OCI-LY7 (cell line): ENCODE measurements around the gene MEGF8. TPM values are rescaled to one million over a fixed set of nuclear protein-coding genes. Genes with fewer than 3 reads are reported as not detected.

Experiments used
- BruUV-seq: library from RNA; stranded (reverse); fragments of 400-500 nt; replicated peaks from 2 replicates; lab custom pipeline; 2021; lab: Mats Ljungman, UMichigan
- CTCF ChIA-PET: fragments of 300-600 bp; sonication (Branson Sonifier 250); formaldehyde crosslinking; loops from one replicate; lab custom pipeline; 2022; ENCODE audit warnings: antibody characterized with exemption; ENCODE audit not compliant: unreplicated experiment; lab: Charles Lee
- POLR2A ChIA-PET: fragments of 300-600 bp; sonication (Branson Sonifier 250); formaldehyde crosslinking; loops from one replicate; lab custom pipeline; 2022; ENCODE audit warnings: antibody characterized with exemption; lab: Charles Lee
- DNase-seq: peaks from one replicate; pipeline ENCODE4 v3.0.0-alpha.2; 2015; ENCODE audit warnings: low spot score
- H2AFZ ChIP-seq: fragments of 200-600 bp; sonication (generic), shearing (Covaris generic); 2 replicates; pipeline ENCODE4 v1.6.1; 2014; ENCODE audit warnings: mild to moderate bottlenecking, antibody characterized with exemption, low read length, moderate library complexity
- H3K27ac ChIP-seq: fragments of 200-600 bp; sonication (generic); 2 replicates; pipeline ENCODE4 v1.5.1; 2014; ENCODE audit warnings: mixed run types, low read depth, mild to moderate bottlenecking, moderate library complexity, low read length, inconsistent platforms; ENCODE audit not compliant: poor library complexity, severe bottlenecking
- H3K36me3 ChIP-seq: fragments of 200-600 bp; sonication (generic); 2 replicates; pipeline ENCODE4 v1.6.1; 2014; ENCODE audit warnings: mild to moderate bottlenecking, antibody characterized with exemption, low read length, moderate library complexity, mixed read lengths; ENCODE audit not compliant: insufficient read depth
- H3K4me1 ChIP-seq: fragments of 200-600 bp; sonication (generic); 2 replicates; pipeline ENCODE4 v1.5.1; 2014; ENCODE audit warnings: mild to moderate bottlenecking, low read length; ENCODE audit not compliant: insufficient read depth, poor library complexity, severe bottlenecking
- H3K4me2 ChIP-seq: fragments of 200-600 bp; sonication (generic); 2 replicates; pipeline ENCODE4 v1.6.1; 2014; ENCODE audit warnings: mild to moderate bottlenecking, low read length
- H3K4me3 ChIP-seq: fragments of 200-600 bp; sonication (generic); 2 replicates; pipeline ENCODE4 v1.5.1; 2014; ENCODE audit warnings: mild to moderate bottlenecking, low read depth, low read length; ENCODE audit not compliant: poor library complexity, severe bottlenecking
- H3K79me2 ChIP-seq: fragments of 200-600 bp; sonication (generic); 2 replicates; pipeline ENCODE4 v1.6.1; 2016; ENCODE audit warnings: low read depth, mild to moderate bottlenecking, low read length, moderate library complexity, mixed read lengths; ENCODE audit not compliant: insufficient read depth
- H3K9me2 ChIP-seq: fragments of 200-600 bp; sonication (generic); 2 replicates; pipeline ENCODE4 v1.6.1; 2016; ENCODE audit warnings: mild to moderate bottlenecking, low read length, mixed read lengths; ENCODE audit not compliant: insufficient read depth
- H3K9me3 ChIP-seq: fragments of 200-600 bp; sonication (generic); 2 replicates; pipeline ENCODE4 v1.6.1; 2014; ENCODE audit warnings: mild to moderate bottlenecking, mixed run types, low read length, mixed read lengths
- H4K20me1 ChIP-seq: fragments of 200-600 bp; sonication (generic); 2 replicates; pipeline ENCODE4 v1.6.1; 2014; ENCODE audit warnings: mild to moderate bottlenecking, antibody characterized with exemption, low read length, moderate library complexity, mixed read lengths; ENCODE audit not compliant: insufficient read depth
- CTCF ChIP-seq: fragments of 200-600 bp; sonication (generic); conservative IDR thresholded peaks from 2 replicates; pipeline ENCODE4 v1.5.1; 2014; ENCODE audit warnings: mild to moderate bottlenecking, antibody characterized with exemption, low read length, moderate library complexity, mixed read lengths
- EZH2phosphoT487 ChIP-seq: fragments of 200-600 bp; sonication (generic); IDR thresholded peaks from 2 replicates; pipeline ENCODE4 v1.6.1; 2018; ENCODE audit warnings: low read depth, borderline replicate concordance, mild to moderate bottlenecking, mixed run types, antibody characterized with exemption, low read length, moderate library complexity, mixed read lengths
- intact Hi-C: fragments of 100-400 bp; cut with micrococcal nuclease; formaldehyde crosslinking; loops from one replicate; pipeline ENCODE4 v1.10.0; 2022; ENCODE audit not compliant: unreplicated experiment
- total RNA-seq, 2 experiments: library from RNA; depleted of rRNA in 1 of 2; stranded (reverse); fragments of >200 nt in 1 of 2; shearing (Covaris generic) in 1 of 2; gene quantifications; 2 replicates each; pipeline ENCODE4 v1.2.3, GENCODE V29; 2014 to 2022

The MEGF8 gene
- total RNA-seq, 2 experiments from 2014 or later: 10.5 to 14.7 TPM

- intact Hi-C loops: no loop called here
- CTCF ChIA-PET: no interaction called here
These were observed 6.6 kb downstream of the MEGF8 start for GRCh38 chr19:42332059-42332458.

GRCh38 chr19:42333018-42333417, 7.6 kb downstream of the MEGF8 start:
- ChIA-PET POLR2A (interaction anchor here (0.6 kb wide), 1 partner anchor 236 kb away, joined by 8 read pairs; no protein-coding TSS in a partner anchor), CTCF (no interaction called here)
- Histone ChIP-seq H4K20me1 (no peaks in the 10 kb centered on the region), H3K27ac (no peak overlapping the region), H3K79me2 (no peaks in the 10 kb centered on the region), H3K4me1 (no peaks in the 10 kb centered on the region), H3K4me2 (no peak overlapping the region), H3K9me2 (no peaks in the 10 kb centered on the region), H3K9me3 (no peaks in the 10 kb centered on the region), H3K4me3 (no peak overlapping the region), H2AFZ (no peak overlapping the region), H3K36me3 (peaks cover 11% of the 10 kb centered on the region; the same call in 1 of the 2 replicates)
- DNase-seq: no peak
- TF ChIP-seq CTCF: no peak
- no TSS peak for BruUV-seq
- intact Hi-C loops: no loop called here

More at GRCh38 chr19:42332059-42332458, 6.6 kb downstream of the MEGF8 start:
- no peak for DNase-seq
- Histone ChIP-seq H4K20me1 (no peaks in the 10 kb centered on the region), H3K36me3 (peaks cover 10% of the 10 kb centered on the region; the same call in 1 of the 2 replicates), H3K79me2 (peaks cover 5% of the 10 kb centered on the region; the same call in 1 of the 2 replicates), H3K4me1 (peaks cover 6% of the 10 kb centered on the region), H3K4me3 (no peak overlapping the region), H2AFZ (no peak overlapping the region), H3K9me3 (no peaks in the 10 kb centered on the region), H3K27ac (no peak overlapping the region), H3K9me2 (no peaks in the 10 kb centered on the region), H3K4me2 (no peak overlapping the region)
- TF ChIP-seq EZH2phosphoT487 (no peak), CTCF (no peak)
- POLR2A ChIA-PET: no interaction called here
- BruUV-seq: no TSS peak

- intact Hi-C loops: no loop called here
- Histone ChIP-seq H3K4me3 (no peak overlapping the region), H3K79me2 (no peaks in the 10 kb centered on the region), H3K36me3 (peaks cover 11% of the 10 kb centered on the region; the same call in 1 of the 2 replicates), H3K27ac (no peak overlapping the region), H3K9me3 (no peaks in the 10 kb centered on the region), H3K4me2 (no peak overlapping the region), H3K9me2 (no peaks in the 10 kb centered on the region), H4K20me1 (no peaks in the 10 kb centered on the region), H3K4me1 (no peaks in the 10 kb centered on the region), H2AFZ (no peak overlapping the region)
- ChIA-PET CTCF (no interaction called here), POLR2A (no interaction called here)
- no peak for TF ChIP-seq CTCF
- no peak for TF ChIP-seq EZH2phosphoT487
- BruUV-seq: no TSS peak
- no peak for DNase-seq
These were observed 8.7 kb downstream of the MEGF8 start for GRCh38 chr19:42333975-42334696.
